Effector CD8-positive, alpha-beta T cell (primary cell): ENCODE results near the gene C9orf40.
A peak's percentile ranks its signal among the peaks of the same experiment; 100 is the strongest.

Experiments used
- DNase-seq: peaks from one replicate; lab custom pipeline; 2025; lab: John Stamatoyannopoulos, UW
- total RNA-seq, 4 experiments: gene quantifications; one replicate each; lab custom pipeline; 2026; lab: John Stamatoyannopoulos, UW

The C9orf40 gene, protein sequence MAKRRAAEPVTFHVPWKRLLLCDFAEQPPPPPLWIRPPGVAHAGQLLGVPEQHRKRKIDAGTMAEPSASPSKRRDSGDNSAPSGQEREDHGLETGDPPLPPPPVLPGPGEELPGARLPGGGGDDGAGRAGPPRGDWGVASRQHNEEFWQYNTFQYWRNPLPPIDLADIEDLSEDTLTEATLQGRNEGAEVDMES
- total RNA-seq, result 4.3 to 8.1 (median 6.4) reads per million in 4 experiments

- DNase-seq, result peak; percentile 75
These were observed at the start of gene C9orf40 for GRCh38 chr9:74952201-74953151. C9orf40 (minus strand) TSS chr9:74952912; CDS start chr9:74952611, 301 bp downstream.

GRCh38 chr9:75001719-75002421 lies 49.2 kb upstream of the C9orf40 start:
- no peak for DNase-seq

GRCh38 chr9:75000835-75001234 lies 48.1 kb upstream of the C9orf40 start:
- no peak for DNase-seq

GRCh38 chr9:74985041-74985440 lies 32.3 kb upstream of the C9orf40 start:
- DNase-seq, result no peak

- DNase-seq, result no peak
These were observed 31.0 kb upstream of the C9orf40 start for GRCh38 chr9:74983709-74984108.

DNA sequence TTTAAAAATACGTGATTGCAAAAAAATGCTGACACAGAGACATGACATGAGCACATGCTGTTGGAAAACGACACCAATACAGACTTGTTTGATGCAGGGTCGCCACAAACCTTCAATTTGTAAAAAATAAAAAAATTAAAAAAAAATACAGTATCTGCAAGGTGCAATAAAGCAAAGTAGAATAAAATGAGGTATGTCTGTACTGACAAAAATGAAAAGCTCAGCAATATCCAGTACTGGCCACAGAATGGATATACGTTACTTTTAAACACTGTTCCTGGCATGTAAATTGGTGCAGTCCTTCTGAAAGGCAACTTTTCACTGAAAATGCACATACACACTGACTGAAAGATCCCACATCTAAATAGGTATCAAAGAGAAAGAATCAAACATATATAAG lies 27.1 kb upstream of the C9orf40 start:
- DNase-seq, result no peak

DNA sequence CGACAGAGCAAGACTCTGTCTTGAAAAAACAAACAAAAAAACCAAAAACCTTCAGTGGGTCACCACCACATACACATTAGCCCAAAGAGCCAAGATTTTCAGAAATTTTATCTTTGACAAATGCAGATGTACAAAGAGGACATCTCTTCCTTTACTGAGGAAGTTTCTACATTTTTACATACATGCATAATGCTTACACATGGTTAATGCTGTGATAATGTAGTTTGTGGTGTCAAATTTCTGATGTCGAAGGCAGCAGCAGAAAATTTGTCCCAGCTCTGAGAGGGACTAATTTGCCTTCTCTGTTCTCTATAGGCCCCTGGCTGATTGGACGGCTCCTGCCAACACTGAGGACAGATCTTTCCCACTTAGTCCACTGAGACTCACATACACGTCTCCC lies 24.6 kb upstream of the C9orf40 start:
- DNase-seq, result no peak

GRCh38 chr9:74975538-74975937 lies 22.8 kb upstream of the C9orf40 start:
- DNase-seq, result no peak

DNA sequence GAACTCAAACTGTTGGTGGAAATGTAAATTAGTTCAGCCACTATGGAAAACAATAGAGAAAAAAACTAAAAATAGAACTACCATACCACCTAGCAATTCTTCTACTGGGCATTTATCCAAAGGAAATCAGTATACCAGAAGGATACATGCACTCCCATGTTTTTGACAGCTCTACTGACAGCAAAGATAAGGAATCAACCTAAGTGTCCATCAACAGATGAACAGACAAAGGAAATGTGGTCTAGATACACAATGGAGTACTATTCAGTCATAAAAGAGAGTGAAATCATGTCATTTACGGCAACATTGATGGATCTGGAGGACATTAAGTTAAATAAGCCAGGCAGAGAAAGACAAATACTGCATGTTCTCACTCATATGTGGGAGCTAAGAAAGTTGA lies 21.8 kb upstream of the C9orf40 start:
- no peak for DNase-seq

GRCh38 chr9:74973714-74974113 lies 21.0 kb upstream of the C9orf40 start:
- DNase-seq, result no peak

DNA sequence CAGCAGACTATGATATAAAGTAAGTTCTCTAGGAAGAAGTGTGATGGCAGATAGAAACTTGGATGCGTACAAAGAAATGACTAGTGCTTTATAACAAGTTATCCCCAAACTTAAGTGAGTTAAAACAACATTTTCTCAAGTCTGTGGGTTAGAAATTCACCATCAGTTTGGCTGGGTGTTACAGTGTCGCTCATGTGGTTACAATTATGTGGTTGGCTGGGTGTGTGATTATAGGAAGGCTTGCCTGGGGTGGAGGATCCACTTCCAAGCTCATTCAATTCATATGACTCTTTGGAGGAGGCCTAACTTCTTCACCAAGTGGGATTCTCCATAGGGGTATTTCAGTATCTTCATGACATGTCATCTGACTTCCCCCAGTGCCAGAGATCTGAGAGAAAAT lies 10.3 kb upstream of the C9orf40 start:
- no peak for DNase-seq

GRCh38 chr9:74961496-74961895 lies 8.8 kb upstream of the C9orf40 start:
- DNase-seq, result no peak

GRCh38 chr9:74960561-74960960 lies 7.8 kb upstream of the C9orf40 start:
- DNase-seq, result no peak

DNA sequence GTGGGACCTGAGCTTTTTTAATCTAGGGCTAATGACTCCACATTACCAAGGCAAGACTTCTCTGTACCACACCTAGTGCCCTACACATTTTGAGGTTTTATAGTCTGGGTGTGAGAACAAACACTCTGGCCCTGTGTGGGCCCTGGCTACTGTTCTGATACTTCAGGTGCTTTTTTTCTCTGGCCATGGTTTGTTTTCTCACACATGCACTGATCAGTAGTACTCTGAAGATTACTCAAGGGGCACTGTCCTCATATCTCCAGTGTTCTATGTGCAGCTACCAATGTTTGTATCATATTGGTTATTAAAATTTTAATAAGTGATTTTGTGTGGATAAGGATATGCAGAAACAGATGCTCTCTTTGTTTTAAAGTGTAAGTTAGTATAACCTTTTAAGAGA lies 5.9 kb upstream of the C9orf40 start:
- DNase-seq, result no peak

- no peak for DNase-seq
These were observed 581 bp upstream of the C9orf40 start for GRCh38 chr9:74953235-74953751.

GRCh38 chr9:74951725-74952151 lies 974 bp downstream of the C9orf40 start:
- DNase-seq, result peak; percentile 18

- no peak for DNase-seq
These were observed 1.5 kb downstream of the C9orf40 start for GRCh38 chr9:74951107-74951720.

GRCh38 chr9:74949859-74950855 lies 2.6 kb downstream of the C9orf40 start:
- DNase-seq, result no peak

DNA sequence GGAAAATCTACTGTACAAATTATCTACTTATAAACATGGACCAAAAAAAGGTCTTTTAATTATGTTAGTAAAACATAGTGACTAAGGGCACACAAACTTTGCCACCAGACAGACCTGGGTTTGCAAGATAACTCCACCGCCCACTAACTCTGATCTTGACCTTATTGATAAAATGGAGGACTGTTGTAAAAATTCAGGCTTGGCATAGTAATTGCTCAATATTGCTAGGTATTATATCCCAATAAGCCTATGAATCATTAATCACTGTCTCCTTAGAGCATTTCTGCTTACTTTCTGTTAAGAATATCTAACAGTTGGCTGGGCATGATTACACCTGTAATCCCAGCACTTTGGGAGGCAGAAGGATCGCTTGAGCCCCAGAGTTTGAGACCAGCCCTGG lies 3.8 kb downstream of the C9orf40 start:
- DNase-seq, result no peak

GRCh38 chr9:74946686-74947085 lies 6.0 kb downstream of the C9orf40 start:
- DNase-seq, result no peak

DNA sequence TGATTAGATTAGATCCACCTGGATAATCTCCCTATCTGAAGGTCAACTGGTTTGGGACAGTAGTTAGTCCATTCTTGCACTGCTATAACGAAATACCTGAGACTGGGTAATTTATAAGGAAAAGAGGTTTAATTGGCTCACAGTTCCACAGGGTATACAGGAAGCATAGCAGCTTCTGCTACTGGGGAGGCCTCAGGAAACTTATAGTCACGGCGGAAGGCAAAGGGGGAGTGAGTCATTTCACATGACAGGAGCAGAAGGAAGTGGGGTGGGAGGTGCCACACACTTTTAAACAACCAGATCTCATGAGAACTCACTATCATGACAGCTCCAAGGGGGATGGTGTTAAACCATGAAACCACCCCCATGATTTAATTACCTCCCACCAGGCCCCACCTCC lies 9.9 kb downstream of the C9orf40 start:
- no peak for DNase-seq
